GM19193 (cell line): Measurements from ENCODE around the gene AGAP3.

Experiments used
- POLR2A ChIP-seq: IDR thresholded peaks from 4 replicates; pipeline ENCODE4 v1.6.1; 2011; ENCODE audit not compliant: insufficient read depth, insufficient read length; ENCODE audit errors: extremely low read depth

Gene AGAP3

DNA sequence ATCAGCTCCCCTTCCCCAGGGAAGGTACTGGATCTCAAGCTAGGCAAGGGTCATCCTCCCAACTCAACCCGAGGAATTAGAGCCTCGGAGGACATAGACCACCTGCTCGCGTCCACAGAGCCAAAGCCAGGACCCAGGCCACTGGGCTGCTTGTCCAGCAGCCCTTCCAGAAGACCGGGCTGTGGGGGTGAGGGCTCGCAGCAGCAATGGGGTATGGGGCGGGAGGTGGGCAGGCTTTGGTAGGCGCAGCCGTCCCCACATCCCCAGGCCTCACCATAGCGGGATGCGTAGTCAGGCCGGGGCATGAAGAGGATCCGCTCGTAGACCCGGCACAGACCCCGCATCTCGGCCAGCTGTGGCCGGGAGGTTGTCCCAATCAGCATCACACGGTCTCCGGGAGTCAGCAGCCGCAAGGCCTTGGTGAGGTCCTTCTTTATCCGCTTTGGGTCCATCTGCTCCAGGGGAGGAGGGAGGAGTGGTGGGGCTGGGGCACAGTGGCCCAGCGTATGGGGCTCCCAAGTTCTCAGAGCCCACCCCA lies 105.8 kb downstream of the AGAP3 start:
- TF ChIP-seq POLR2A = no peak

DNA sequence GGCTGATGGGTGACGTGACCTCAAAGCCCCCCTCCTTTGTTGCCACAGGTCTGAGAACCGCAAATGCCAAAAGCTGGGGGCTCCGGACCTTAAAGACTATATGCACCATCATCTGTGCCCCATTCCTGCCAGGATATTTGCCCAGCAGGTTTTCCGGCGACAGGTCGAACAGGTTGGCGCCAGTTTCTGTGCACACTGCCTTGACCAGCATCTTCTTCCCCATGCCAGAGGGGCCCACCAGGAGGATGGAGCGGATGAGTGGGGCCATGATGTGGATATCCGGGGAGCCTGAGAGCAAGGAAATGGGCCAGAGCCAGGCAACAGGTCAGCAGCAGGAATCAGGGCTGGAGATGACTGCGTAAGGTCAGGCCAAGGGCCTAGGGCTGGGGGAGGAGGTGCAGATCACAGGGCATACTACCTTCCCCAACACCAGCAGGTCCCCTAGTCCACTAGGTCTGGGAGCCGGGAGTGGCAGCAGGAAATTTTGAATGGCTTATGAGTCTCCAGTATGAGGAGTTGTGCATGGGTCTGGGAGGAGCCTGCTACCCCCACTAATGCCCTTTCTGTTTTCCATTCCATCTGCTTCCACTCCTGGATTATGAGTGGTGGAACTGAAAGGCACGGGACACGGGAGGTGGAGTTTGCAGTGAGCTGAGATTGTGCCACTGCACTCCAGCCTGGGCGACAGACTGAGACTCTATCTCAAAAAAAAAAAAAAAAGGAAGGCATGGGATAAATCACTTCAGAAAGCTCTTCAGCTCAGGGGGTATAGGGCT lies 107.1 kb downstream of the AGAP3 start:
- TF ChIP-seq POLR2A = no peak
